HepG2 (cell line): ENCODE data around the gene ZFAND4. TPM values are rescaled to one million over a fixed set of nuclear protein-coding genes. Genes with fewer than 3 reads are reported as not detected.
A peak's percentile ranks its signal among the peaks of the same experiment; 100 is the strongest.

Experiments
- MIER2 ChIP-seq: IDR thresholded peaks from 2 replicates; pipeline ENCODE4 v1.6.1; 2016; ENCODE audit warnings: missing biosample characterization, missing genetic modification reagents
- NR2F2 ChIP-seq: IDR thresholded peaks from 2 replicates; pipeline ENCODE4 v1.6.1; 2012; ENCODE audit warnings: low read depth, inconsistent platforms, borderline replicate concordance
- PAX8 ChIP-seq: sonication (generic); formaldehyde crosslinking; IDR thresholded peaks from 2 replicates; pipeline ENCODE4 v1.8.0; 2022; ENCODE audit warnings: mild to moderate bottlenecking, missing genetic modification reagents, borderline replicate concordance
- ZNF17 ChIP-seq: sonication (generic); formaldehyde crosslinking; IDR thresholded peaks from 2 replicates; pipeline ENCODE4 v1.5.0; 2020; ENCODE audit warnings: mild to moderate bottlenecking, missing genetic modification reagents
- ZNF34 ChIP-seq: sonication (generic); formaldehyde crosslinking; IDR thresholded peaks from 2 replicates; pipeline ENCODE4 v1.4.0; 2020; ENCODE audit warnings: mild to moderate bottlenecking, missing genetic modification reagents, borderline replicate concordance
- polyA plus RNA-seq, 8 experiments: library from polyadenylated mRNA; depleted of rRNA in 3 of 8; stranded (reverse) in 7 of 8; unstranded in 1 of 8; fragments of >200 nt; fragmentation: Illumina TruSeq in 4 of 8; extraction: Trizol in 4 of 8; gene quantifications; 2 replicates each; pipeline versions ENCODE4 v1.2.1 to v1.2.3, GENCODE V29; 2011 to 2016; ENCODE audit warnings: low read depth in 4 of 8, missing spikeins in 1 of 8, mixed read lengths in 1 of 8; ENCODE audit not compliant: insufficient read depth in 1 of 8
- total RNA-seq, 5 experiments: library from RNA; depleted of rRNA; stranded (reverse); fragments of >200 nt; fragmentation: Illumina TruSeq; extraction: Trizol; gene quantifications; 2 replicates each; pipeline ENCODE4 v1.2.3, GENCODE V29; 2016; ENCODE audit warnings: low read depth in 1 of 5
- TF ChIP-seq, protein P1 (sequence below): sonication (generic); formaldehyde crosslinking; IDR thresholded peaks from 2 replicates; pipeline ENCODE4 v1.5.1; 2020; ENCODE audit warnings: mild to moderate bottlenecking, missing genetic modification reagents, borderline replicate concordance
- TF ChIP-seq, protein P2 (sequence below), 2 experiments: fragments of 450-650 bp in 1 of 2; sonication (generic) in 1 of 2; formaldehyde crosslinking in 1 of 2; IDR thresholded peaks; 2 replicates each; pipeline versions ENCODE4 v1.6.1 to v1.8.0; 2016 to 2022; ENCODE audit warnings: antibody characterized with exemption in 1 of 2, mild to moderate bottlenecking in 1 of 2, missing genetic modification reagents in 1 of 2
- TF ChIP-seq, protein P3 (sequence below): sonication (generic); formaldehyde crosslinking; IDR thresholded peaks from 2 replicates; pipeline ENCODE4 v1.4.0; 2020; ENCODE audit warnings: mild to moderate bottlenecking, missing genetic modification reagents

Gene ZFAND4
- total and polyA plus RNA-seq, 2 of the 13 experiments (the other 11 are each of a cell fraction or from before 2014, with no cell fraction given) = 2.9 to 9.2 TPM

DNA sequence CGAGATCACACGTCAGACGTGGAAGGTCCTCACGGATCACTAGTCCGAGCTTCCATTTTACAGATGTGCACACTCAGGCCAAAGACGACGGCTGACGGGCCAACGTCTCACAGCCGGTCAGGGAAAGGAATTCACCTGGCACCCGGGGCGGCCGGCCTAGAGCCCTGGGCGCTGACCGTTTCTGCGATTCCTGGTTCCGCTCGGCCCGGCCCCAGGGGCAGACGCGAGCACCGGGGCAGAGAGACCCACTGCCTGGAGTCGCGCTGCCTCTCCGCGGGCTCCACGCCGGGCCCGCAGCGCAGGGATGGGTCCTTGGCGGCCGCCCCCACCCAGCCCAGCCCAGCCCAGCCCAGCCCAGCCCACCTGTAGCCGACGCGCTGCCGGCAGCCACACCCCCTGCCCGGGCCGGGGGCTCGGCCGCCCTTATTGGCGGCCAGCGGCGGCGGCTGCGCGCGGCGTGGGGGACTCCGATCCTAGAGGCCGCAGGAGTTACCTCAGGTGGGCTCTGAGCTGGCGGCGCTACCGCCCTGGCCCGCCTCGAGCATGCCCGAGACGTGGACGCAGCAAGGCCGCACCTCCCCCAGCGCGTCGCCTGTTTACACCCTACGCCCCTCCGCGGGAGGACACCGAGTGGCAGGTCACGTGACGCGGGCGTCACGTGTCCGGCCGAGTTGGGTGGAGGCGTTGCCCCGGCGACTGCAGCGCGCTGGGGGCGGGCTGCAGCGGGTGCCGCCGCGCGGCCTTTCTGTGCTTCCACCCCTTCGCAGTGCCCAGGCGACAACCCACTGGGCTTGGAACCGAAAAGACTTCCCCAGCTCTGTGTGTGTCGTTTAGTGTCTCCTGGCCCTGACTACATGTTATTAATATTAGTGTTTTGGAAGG is 78.1 kb downstream of the ZFAND4 start (continued):
- TF ChIP-seq, protein P1, sequence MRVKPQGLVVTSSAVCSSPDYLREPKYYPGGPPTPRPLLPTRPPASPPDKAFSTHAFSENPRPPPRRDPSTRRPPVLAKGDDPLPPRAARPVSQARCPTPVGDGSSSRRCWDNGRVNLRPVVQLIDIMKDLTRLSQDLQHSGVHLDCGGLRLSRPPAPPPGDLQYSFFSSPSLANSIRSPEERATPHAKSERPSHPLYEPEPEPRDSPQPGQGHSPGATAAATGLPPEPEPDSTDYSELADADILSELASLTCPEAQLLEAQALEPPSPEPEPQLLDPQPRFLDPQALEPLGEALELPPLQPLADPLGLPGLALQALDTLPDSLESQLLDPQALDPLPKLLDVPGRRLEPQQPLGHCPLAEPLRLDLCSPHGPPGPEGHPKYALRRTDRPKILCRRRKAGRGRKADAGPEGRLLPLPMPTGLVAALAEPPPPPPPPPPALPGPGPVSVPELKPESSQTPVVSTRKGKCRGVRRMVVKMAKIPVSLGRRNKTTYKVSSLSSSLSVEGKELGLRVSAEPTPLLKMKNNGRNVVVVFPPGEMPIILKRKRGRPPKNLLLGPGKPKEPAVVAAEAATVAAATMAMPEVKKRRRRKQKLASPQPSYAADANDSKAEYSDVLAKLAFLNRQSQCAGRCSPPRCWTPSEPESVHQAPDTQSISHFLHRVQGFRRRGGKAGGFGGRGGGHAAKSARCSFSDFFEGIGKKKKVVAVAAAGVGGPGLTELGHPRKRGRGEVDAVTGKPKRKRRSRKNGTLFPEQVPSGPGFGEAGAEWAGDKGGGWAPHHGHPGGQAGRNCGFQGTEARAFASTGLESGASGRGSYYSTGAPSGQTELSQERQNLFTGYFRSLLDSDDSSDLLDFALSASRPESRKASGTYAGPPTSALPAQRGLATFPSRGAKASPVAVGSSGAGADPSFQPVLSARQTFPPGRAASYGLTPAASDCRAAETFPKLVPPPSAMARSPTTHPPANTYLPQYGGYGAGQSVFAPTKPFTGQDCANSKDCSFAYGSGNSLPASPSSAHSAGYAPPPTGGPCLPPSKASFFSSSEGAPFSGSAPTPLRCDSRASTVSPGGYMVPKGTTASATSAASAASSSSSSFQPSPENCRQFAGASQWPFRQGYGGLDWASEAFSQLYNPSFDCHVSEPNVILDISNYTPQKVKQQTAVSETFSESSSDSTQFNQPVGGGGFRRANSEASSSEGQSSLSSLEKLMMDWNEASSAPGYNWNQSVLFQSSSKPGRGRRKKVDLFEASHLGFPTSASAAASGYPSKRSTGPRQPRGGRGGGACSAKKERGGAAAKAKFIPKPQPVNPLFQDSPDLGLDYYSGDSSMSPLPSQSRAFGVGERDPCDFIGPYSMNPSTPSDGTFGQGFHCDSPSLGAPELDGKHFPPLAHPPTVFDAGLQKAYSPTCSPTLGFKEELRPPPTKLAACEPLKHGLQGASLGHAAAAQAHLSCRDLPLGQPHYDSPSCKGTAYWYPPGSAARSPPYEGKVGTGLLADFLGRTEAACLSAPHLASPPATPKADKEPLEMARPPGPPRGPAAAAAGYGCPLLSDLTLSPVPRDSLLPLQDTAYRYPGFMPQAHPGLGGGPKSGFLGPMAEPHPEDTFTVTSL (CRISPR knock-in tag) = no peak
- TF ChIP-seq, protein P2, sequence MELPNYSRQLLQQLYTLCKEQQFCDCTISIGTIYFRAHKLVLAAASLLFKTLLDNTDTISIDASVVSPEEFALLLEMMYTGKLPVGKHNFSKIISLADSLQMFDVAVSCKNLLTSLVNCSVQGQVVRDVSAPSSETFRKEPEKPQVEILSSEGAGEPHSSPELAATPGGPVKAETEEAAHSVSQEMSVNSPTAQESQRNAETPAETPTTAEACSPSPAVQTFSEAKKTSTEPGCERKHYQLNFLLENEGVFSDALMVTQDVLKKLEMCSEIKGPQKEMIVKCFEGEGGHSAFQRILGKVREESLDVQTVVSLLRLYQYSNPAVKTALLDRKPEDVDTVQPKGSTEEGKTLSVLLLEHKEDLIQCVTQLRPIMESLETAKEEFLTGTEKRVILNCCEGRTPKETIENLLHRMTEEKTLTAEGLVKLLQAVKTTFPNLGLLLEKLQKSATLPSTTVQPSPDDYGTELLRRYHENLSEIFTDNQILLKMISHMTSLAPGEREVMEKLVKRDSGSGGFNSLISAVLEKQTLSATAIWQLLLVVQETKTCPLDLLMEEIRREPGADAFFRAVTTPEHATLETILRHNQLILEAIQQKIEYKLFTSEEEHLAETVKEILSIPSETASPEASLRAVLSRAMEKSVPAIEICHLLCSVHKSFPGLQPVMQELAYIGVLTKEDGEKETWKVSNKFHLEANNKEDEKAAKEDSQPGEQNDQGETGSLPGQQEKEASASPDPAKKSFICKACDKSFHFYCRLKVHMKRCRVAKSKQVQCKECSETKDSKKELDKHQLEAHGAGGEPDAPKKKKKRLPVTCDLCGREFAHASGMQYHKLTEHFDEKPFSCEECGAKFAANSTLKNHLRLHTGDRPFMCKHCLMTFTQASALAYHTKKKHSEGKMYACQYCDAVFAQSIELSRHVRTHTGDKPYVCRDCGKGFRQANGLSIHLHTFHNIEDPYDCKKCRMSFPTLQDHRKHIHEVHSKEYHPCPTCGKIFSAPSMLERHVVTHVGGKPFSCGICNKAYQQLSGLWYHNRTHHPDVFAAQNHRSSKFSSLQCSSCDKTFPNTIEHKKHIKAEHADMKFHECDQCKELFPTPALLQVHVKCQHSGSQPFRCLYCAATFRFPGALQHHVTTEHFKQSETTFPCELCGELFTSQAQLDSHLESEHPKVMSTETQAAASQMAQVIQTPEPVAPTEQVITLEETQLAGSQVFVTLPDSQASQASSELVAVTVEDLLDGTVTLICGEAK (IDR thresholded peaks at IDR 0.05) = no peak
- TF ChIP-seq, protein P2 (CRISPR knock-in tag; IDR thresholded peaks at IDR 0.05) = peak; percentile 73
- TF ChIP-seq ZNF17 (0 out of 2 replicates have a peak, but pooled peaks have one; percentile 38), MIER2 (CRISPR knock-in tag) (no peak), NR2F2 (peak; percentile 12; the same call in 1 of the 2 replicates), ZNF34 (CRISPR knock-in tag) (peak; percentile 55; the same call in 1 of the 2 replicates), PAX8 (CRISPR knock-in tag) (no peak)
- TF ChIP-seq, protein P3, sequence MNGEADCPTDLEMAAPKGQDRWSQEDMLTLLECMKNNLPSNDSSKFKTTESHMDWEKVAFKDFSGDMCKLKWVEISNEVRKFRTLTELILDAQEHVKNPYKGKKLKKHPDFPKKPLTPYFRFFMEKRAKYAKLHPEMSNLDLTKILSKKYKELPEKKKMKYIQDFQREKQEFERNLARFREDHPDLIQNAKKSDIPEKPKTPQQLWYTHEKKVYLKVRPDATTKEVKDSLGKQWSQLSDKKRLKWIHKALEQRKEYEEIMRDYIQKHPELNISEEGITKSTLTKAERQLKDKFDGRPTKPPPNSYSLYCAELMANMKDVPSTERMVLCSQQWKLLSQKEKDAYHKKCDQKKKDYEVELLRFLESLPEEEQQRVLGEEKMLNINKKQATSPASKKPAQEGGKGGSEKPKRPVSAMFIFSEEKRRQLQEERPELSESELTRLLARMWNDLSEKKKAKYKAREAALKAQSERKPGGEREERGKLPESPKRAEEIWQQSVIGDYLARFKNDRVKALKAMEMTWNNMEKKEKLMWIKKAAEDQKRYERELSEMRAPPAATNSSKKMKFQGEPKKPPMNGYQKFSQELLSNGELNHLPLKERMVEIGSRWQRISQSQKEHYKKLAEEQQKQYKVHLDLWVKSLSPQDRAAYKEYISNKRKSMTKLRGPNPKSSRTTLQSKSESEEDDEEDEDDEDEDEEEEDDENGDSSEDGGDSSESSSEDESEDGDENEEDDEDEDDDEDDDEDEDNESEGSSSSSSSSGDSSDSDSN = peak; percentile 87
